ENCODE measurements around the gene ARFRP1.
"Not testable (repeated sequence)": the region's sequence is repeated elsewhere in the genome, so short reads cannot be mapped to it uniquely, and the experiment has no call there.

ARFRP1 gene

GRCh38 chr20:63732118-63733095 is 24.6 kb upstream of the ARFRP1 start:
- no peak for DNase-seq (ENCODE audit: low read depth)

DNA sequence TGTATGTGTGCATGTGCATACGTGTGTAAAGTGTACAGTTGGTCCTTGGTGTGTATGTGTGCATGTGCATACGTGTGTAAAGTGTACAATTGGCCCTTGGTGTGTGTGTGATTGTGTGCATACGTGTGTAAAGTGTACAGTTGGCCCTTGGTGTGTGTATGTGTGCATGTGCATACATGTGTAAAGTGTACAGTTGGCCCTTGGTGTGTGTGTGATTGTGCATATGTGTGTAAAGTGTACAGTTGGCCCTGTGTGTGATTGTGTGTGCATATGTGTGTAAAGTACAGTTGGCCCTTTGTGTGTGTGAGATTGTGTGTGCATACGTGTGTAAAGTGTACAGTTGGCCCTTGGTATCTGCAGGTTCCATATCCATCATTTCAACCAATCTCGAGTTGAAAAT is 23.6 kb upstream of the ARFRP1 start:
- DNase-seq (ENCODE audit: low read depth), result no peak

GRCh38 chr20:63730189-63730733 is 22.5 kb upstream of the ARFRP1 start:
- not testable (repeated sequence) for DNase-seq (ENCODE audit: low read depth)

DNA sequence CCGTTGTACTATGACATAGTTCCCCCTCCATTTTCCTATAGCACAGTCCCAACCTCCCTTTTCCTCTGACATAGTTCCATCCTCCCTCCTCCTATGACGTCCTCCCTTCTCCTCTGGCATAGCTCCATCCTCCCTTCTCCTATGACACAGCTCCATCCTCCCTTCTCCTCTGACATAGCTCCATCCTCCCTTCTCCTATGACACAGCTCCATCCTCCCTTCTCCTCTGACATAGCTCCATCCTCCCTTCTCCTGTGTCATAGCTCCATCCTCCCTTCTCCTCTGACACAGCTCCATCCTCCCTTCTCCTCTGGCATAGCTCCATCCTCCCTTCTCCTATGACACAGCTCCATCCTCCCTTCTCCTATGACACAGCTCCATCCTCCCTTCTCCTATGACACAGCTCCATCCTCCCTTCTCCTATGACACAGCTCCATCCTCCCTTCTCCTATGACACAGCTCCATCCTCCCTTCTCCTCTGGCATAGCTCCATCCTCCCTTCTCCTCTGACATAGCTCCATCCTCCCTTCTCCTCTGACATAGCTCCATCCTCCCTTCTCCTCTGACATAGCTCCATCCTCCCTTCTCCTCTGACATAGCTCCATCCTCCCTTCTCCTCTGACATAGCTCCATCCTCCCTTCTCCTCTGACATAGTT is 15.3 kb upstream of the ARFRP1 start:
- DNase-seq (ENCODE audit: low read depth), result not testable (repeated sequence)

DNA sequence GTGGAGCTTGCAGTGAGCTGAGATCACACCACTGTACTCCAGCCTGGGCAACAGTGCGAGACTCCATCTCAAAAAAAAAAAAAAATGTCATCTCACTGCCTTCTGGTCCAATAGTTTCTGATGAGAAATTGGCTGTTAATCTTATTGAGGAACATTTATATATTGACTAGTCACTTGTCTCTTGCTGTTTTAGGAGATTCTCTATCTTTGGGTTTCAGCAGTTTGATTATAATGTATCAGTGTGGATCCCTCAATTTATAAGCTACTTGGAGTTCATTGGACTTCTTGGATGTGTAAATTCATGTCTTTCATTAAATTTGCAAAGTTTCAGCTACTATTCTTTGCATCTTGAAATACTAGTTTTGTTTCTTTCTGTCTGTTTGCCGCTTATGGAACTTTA is 11.2 kb upstream of the ARFRP1 start:
- DNase-seq (ENCODE audit: low read depth), result no peak

DNA sequence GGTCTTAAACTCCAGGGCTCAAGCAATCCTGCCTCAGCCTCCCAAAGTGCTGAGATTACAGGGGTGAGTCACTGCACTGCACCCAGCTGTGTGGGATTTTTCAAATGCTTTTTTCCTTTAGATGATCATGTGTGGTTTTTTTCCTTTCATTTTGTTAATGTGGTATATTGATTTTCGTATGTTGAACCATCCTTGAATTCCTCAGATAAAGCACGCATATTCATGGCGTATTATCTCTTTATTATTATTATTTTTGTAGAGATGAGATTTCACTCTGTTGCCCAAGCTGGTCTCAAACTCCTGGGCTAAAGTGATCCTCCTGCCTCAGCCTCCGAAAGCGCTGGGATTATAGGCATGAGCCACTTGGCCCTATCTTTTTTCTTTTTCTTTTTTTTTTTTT is 7.1 kb upstream of the ARFRP1 start:
- no peak for DNase-seq (ENCODE audit: low read depth)

DNA sequence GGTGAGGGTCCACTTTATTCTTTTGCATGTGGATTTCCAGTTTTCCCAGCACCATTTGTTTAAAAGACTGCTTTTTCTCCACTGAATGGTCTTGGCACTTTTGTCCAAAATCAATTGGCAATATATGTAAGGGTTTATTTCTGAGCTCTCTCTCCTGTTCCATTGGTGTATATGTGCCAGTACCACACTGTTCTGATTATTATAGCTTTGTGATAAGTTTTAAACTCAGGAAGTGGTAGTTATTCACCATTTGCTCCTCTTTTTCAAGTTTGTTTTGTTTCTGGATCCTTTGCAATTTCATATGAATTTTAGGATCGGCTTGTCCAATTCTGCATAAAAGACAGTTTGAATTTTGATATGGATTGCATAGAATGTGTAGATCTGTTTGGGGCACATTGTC is 4.4 kb upstream of the ARFRP1 start:
- no peak for DNase-seq (ENCODE audit: low read depth)

GRCh38 chr20:63711085-63711645 is 3.4 kb upstream of the ARFRP1 start:
- DNase-seq (ENCODE audit: low read depth), result no peak

DNA sequence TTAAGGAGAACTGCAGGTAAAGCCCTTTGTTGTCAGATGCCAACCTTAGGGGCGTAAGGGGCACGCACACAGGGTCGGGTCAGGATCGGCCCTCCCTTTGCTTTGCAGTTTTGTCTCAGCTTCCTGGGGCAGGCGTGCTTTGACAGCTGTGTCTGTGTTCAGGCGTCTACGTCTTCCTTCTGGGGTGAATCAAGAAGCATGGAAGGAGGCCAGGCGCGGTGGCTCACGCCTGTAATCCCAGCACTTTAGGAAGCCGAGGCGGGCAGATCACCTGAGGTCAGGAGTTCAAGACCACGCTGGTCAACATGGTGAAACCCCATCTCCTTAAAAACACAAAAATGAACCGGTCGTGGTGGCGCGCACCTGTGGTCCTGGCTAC is 1.4 kb upstream of the ARFRP1 start:
- DNase-seq (ENCODE audit: low read depth), result no peak

DNA sequence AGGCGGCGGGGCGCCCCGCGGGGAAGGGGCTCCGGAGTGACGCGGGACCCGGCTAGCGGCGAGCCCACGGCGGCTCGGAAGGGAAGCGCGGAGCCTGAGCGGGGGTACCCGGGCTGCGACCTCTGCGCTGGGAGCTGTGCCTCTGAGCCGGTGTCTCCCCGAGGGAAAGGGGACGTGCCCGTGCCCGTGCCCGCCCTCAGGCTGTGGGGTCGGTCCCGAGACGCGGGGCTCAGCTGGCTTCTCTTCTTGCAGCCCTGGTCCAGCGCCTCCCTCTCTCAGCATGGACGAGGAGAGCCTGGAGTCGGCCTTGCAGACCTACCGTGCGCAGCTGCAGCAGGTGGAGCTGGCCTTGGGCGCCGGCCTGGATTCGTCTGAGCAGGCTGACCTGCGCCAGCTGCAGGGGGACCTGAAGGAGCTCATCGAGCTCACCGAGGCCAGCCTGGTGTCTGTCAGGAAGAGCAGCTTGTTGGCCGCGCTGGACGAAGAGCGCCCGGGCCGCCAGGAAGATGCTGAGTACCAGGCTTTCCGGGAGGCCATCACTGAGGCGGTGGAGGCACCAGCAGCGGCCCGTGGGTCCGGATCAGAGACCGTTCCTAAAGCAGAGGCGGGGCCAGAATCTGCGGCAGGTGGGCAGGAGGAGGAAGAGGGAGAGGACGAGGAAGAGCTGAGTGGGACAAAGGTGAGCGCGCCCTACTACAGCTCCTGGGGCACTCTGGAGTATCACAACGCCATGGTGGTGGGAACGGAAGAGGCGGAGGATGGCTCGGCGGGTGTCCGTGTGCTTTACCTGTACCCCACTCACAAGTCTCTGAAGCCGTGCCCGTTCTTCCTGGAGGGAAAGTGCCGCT is 749 bp upstream of the ARFRP1 start:
- DNase-seq (ENCODE audit: low read depth), result no peak

DNA sequence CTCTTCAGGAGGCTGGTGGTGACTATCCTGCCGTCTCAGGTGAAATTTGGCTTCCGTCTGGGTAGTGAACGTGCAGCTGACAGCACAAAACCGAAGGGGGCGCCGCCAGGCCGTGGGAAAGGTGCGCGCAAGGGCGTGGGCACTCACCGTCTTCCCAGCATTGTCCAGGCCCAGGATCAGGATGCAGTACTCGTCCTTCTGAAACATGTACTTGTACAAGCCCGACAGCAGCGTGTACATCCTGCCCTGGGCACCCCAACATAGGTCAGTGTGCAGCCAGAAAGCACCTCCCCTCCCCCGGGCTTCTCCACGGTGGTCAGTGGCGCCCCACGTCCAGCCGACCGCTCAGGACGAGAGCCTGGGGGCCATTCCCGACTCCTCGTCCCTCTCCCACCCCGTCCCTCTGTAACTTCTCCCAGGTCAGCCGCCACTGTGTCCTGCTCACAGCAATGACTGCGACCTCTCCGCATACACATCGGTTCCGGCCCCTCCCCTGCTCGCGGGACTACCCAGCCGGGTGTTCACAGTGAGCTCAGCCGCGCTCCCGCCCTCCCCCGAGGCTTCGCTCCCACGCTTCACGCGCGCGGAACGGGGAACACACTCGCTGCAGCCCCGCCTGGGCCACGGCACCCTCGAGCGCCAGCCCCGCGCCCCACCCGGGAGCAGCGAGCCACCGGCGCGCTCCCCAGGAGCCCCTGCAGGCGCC is 771 bp downstream of the ARFRP1 start:
- DNase-seq (ENCODE audit: low read depth), result peak; percentile 42

- DNase-seq (ENCODE audit: low read depth), result no peak
Observed at GRCh38 chr20:63706027-63706695, 1.6 kb downstream of the ARFRP1 start.

- no peak for DNase-seq (ENCODE audit: low read depth)
Observed at GRCh38 chr20:63705232-63706026, 2.3 kb downstream of the ARFRP1 start.

GRCh38 chr20:63704749-63705117 is 3.0 kb downstream of the ARFRP1 start:
- DNase-seq (ENCODE audit: low read depth), result no peak

- no peak for DNase-seq (ENCODE audit: low read depth)
Observed at GRCh38 chr20:63703976-63704748, 3.6 kb downstream of the ARFRP1 start.

DNA sequence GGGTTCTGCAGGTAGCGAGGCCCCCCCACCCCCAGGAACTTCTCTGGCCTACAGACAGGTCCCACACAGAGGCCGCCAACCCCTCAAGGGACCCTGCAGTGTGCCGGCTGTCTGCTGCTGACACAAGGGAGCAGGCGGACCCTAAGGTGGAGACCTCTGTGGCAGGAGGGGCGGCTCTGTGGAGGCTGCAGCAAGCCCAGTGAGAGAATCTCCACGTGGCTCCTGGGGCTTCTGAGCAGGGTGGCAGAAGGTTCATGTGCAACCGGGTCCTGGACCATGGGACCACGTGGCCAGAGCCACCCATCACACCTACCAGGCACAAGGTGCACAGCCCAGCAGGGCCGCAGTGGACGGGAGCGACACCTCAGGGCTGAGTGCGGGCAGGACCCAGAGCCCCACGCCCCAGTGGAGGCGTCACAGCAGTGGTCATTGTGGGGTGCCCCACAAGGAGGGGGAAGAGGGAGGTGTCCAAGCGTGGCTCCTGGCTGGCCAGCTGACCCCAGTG is 4.3 kb downstream of the ARFRP1 start:
- no peak for DNase-seq (ENCODE audit: low read depth)

- no peak for DNase-seq (ENCODE audit: low read depth)
Observed at GRCh38 chr20:63702751-63703470, 4.9 kb downstream of the ARFRP1 start.

- DNase-seq (ENCODE audit: low read depth), result no peak
Observed at GRCh38 chr20:63702036-63702665, 5.6 kb downstream of the ARFRP1 start.
